Mucosa of descending colon (tissue), 3 donors: ENCODE data around the gene OVOL1. TPM values are rescaled to one million over a fixed set of nuclear protein-coding genes. Genes with fewer than 3 reads are reported as not detected.
"Not testable (repeated sequence)": the region's sequence is repeated elsewhere in the genome, so short reads cannot be mapped to it uniquely, and the experiment has no call there.

Source experiments
- ATAC-seq: fragments of 200-7000 bp; cut with Tn5 transposase; one replicate; pipeline ENCODE4 v1.9.1; 2020; ENCODE audit warnings: mild to moderate bottlenecking, moderate library complexity
- DNase-seq, 3 donors: peaks; one replicate each; pipeline ENCODE4 v3.0.0-alpha.2; 2020
- H3K36me3 ChIP-seq: fragments of 200-600 bp; one replicate; pipeline ENCODE4 v1.8.0; 2021; ENCODE audit warnings: low read depth, mild to moderate bottlenecking
- H3K4me1 ChIP-seq: fragments of 200-600 bp; one replicate; pipeline ENCODE4 v1.8.0; 2021; ENCODE audit warnings: low read depth, mild to moderate bottlenecking
- H3K4me3 ChIP-seq: fragments of 200-600 bp; one replicate; pipeline ENCODE4 v1.8.0; 2021; ENCODE audit warnings: mild to moderate bottlenecking
- H3K9me3 ChIP-seq: fragments of 200-600 bp; one replicate; pipeline ENCODE4 v1.8.0; 2021; ENCODE audit warnings: mild to moderate bottlenecking
- CTCF ChIP-seq: fragments of 200-600 bp; IDR thresholded peaks from one replicate; pipeline ENCODE4 v1.8.0; 2022; ENCODE audit warnings: antibody characterized with exemption, mild to moderate bottlenecking
- intact Hi-C, 2 donors: fragments of 100-400 bp; cut with DNase I in 1 of 2; cut with micrococcal nuclease in 1 of 2; formaldehyde crosslinking; loops; one replicate each; pipeline versions ENCODE4 v1.11.0 to v1.11.1; 2022; cut with DNase I, micrococcal nuclease
- total RNA-seq, 3 donors: library from RNA; stranded (reverse); fragmentation: NEBNext Ultra II Directional in 2 of 3; extraction: Animal tissue kit (Norgen Biotek cat#: 25700) in 2 of 3; gene quantifications; one replicate each; pipeline versions ENCODE4 v1.2.1 to v1.2.4, GENCODE V29; 2021 to 2023
- donor health status: DM: no; HTN: no; CAD: no; lungs with moderate emphysema.
- donor health status: DM: no; HTN: no; CAD: no.
- donor health status: DM: no; HTN: yes; CAD: no.

OVOL1 gene
- total RNA-seq, 3 donors from 2014 or later: 16.5 to 48.6 (median 34.3) TPM

- DNase-seq: no peak
- TF ChIP-seq CTCF: no peak
- no peaks in the 10 kb centered on the region for H3K9me3 ChIP-seq
- intact Hi-C loops: no loop called here
- peak; percentile 33 for ATAC-seq
- H3K36me3 ChIP-seq: no peaks in the 10 kb centered on the region
- H3K4me1 ChIP-seq: peaks cover 21% of the 10 kb centered on the region
- H3K4me3 ChIP-seq: no peak overlapping the region
These were observed 40.3 kb downstream of the OVOL1 start for GRCh38 chr11:65826984-65827735.

GRCh38 chr11:65829459-65829858, 42.6 kb downstream of the OVOL1 start:
- Histone ChIP-seq H3K4me1 (peaks cover 8% of the 10 kb centered on the region), H3K9me3 (no peaks in the 10 kb centered on the region), H3K4me3 (no peak overlapping the region), H3K36me3 (no peaks in the 10 kb centered on the region)
- no peak for ATAC-seq
- DNase-seq: no peak
- TF ChIP-seq CTCF: no peak
- intact Hi-C loops: no loop called here

GRCh38 chr11:65832231-65832630, 45.4 kb downstream of the OVOL1 start:
- H3K4me1 ChIP-seq, DNase-seq, H3K36me3 ChIP-seq, H3K9me3 ChIP-seq, H3K4me3 ChIP-seq, intact Hi-C loops, ATAC-seq: not testable (repeated sequence)

GRCh38 chr11:65833297-65834030, 46.6 kb downstream of the OVOL1 start, which contains the start of gene SNX32:
TSS of gene SNX32 (plus strand) at chr11:65833963. CDS start at chr11:65834066, 103 bp downstream.
- peak within 1 kb of the TSS; percentile 12 for H3K4me3 ChIP-seq
- H3K36me3 ChIP-seq: no peaks in the 10 kb centered on the region
- TF ChIP-seq CTCF: no peak
- ATAC-seq (peak; percentile 100), DNase-seq (peak; percentile 96 to 98 (median 97))
- H3K9me3 ChIP-seq: no peaks in the 10 kb centered on the region
- intact Hi-C loops: no loop called here
- no peaks in the 10 kb centered on the region for H3K4me1 ChIP-seq

- H3K36me3 ChIP-seq: no peaks in the 10 kb centered on the region
- no peak for DNase-seq
These were observed 47.3 kb downstream of the OVOL1 start for GRCh38 chr11:65834202-65834601.

More at GRCh38 chr11:65834202-65834601, 47.3 kb downstream of the OVOL1 start:
- TF ChIP-seq CTCF: no peak
- H3K4me1 ChIP-seq: no peaks in the 10 kb centered on the region
- no peaks in the 10 kb centered on the region for H3K9me3 ChIP-seq
- no peak overlapping the region for H3K4me3 ChIP-seq
- ATAC-seq: peak; percentile 4
- intact Hi-C loops: no loop called here
